GM18505 (cell line): ENCODE data around the gene CUL4A.
"Not testable (repeated sequence)": the region's sequence is repeated elsewhere in the genome, so short reads cannot be mapped to it uniquely, and the experiment has no call there.

Experiments used
- ATAC-seq: cut with Tn5 transposase; IDR thresholded peaks from one replicate; pipeline ENCODE4 v1.9.1; 2021; ENCODE audit not compliant: unreplicated experiment
- POLR2A ChIP-seq: IDR thresholded peaks from 4 replicates; pipeline ENCODE4 v1.6.1; 2011; ENCODE audit warnings: borderline replicate concordance; ENCODE audit not compliant: insufficient read depth, insufficient read length; ENCODE audit errors: extremely low read depth

Gene CUL4A

GRCh38 chr13:113225515-113225914 lies 16.1 kb downstream of the CUL4A start:
- no peak for TF ChIP-seq POLR2A
- ATAC-seq = no peak

- no peak for TF ChIP-seq POLR2A
- no peak for ATAC-seq
Observed at GRCh38 chr13:113226873-113227450, 17.5 kb downstream of the CUL4A start.

- no peak for ATAC-seq
- TF ChIP-seq POLR2A = no peak
Observed at GRCh38 chr13:113229161-113229560, 19.7 kb downstream of the CUL4A start.

- no peak for TF ChIP-seq POLR2A
Observed at GRCh38 chr13:113229791-113230190, 20.4 kb downstream of the CUL4A start.

GRCh38 chr13:113231306-113232207 lies 22.1 kb downstream of the CUL4A start:
- no peak for ATAC-seq
- TF ChIP-seq POLR2A = no peak

More at GRCh38 chr13:113229791-113230190, 20.4 kb downstream of the CUL4A start:
- ATAC-seq = no peak

GRCh38 chr13:113232208-113233003 lies 23.0 kb downstream of the CUL4A start:
- no peak for TF ChIP-seq POLR2A
- ATAC-seq = no peak

- no peak for TF ChIP-seq POLR2A
- ATAC-seq = no peak
Observed at GRCh38 chr13:113233101-113233500, 23.7 kb downstream of the CUL4A start.

GRCh38 chr13:113238536-113238935 lies 29.1 kb downstream of the CUL4A start:
- no peak for ATAC-seq
- no peak for TF ChIP-seq POLR2A

- ATAC-seq = no peak
- TF ChIP-seq POLR2A = no peak
Observed at GRCh38 chr13:113239357-113239756, 29.9 kb downstream of the CUL4A start.

GRCh38 chr13:113239986-113240385 lies 30.6 kb downstream of the CUL4A start:
- TF ChIP-seq POLR2A = no peak
- no peak for ATAC-seq

- not testable (repeated sequence) for ATAC-seq
Observed at GRCh38 chr13:113241623-113242022, 32.2 kb downstream of the CUL4A start.

GRCh38 chr13:113243847-113244246 lies 34.4 kb downstream of the CUL4A start:
- ATAC-seq = no peak
- no peak for TF ChIP-seq POLR2A
